ENCODE measurements around the gene DEPP1. TPM values are rescaled to one million over a fixed set of nuclear protein-coding genes. Genes with fewer than 3 reads are reported as not detected.
A peak's percentile ranks its signal among the peaks of the same experiment; 100 is the strongest.

DEPP1 gene
- total and polyA plus RNA-seq, 2 donors (not counting 1 experiment from before 2014, with no cell fraction given), result not detected

- DNase-seq, result peak; percentile 54
- H3K9me3 Mint-ChIP-seq (ENCODE audit: insufficient read depth), result no peaks in the 10 kb centered on the region
- H3K27ac Mint-ChIP-seq, result peak overlapping the region; percentile 65
- Histone ChIP-seq H3K4me3 (ENCODE audit: control extremely low read depth in 1 of 5, extremely low read depth in 1 of 5, insufficient read depth in 1 of 5, low read depth in 2 of 5, low read length in 4 of 5) (no peak overlapping the region), H3K36me3 (replicated peaks in 1 of 2; ENCODE audit: control extremely low read depth in 1 of 2, control insufficient read depth in 1 of 2, extremely low read depth in 1 of 2, insufficient read depth in 2 of 2, low read length in 1 of 2) (no peaks in the 10 kb centered on the region), H4K20me1 (ENCODE audit: control insufficient read depth, insufficient read depth, low read length, poor library complexity, severe bottlenecking) (no peaks in the 10 kb centered on the region), H3K79me2 (ENCODE audit: control insufficient read depth, insufficient read depth, low read length) (no peaks in the 10 kb centered on the region), H3K4me1 (ENCODE audit: control insufficient read depth in 2 of 2, insufficient read depth in 2 of 2, low read length in 2 of 2) (peaks cover 26 to 38% of the 10 kb centered on the region in 2 donors), H3K9ac (ENCODE audit: low read length) (no peak overlapping the region), H3K27me3 (replicated peaks in 1 of 4; ENCODE audit: control extremely low read depth in 1 of 4, control insufficient read depth in 3 of 4, insufficient read depth in 4 of 4, low read length in 3 of 4) (peaks cover 0 to 9% (median 0%) of the 10 kb centered on the region in 4 experiments), H2AFZ (ENCODE audit: insufficient read depth, low read depth, low read length, poor library complexity, severe bottlenecking) (peak overlapping the region; percentile 95), H3K27ac (ENCODE audit: low read length in 2 of 2) (no peak overlapping the region), H3K4me2 (replicated peaks; ENCODE audit: low read depth, low read length, poor library complexity, severe bottlenecking) (peak overlapping the region; percentile 94), H3K9me3 (ENCODE audit: control extremely low read depth in 1 of 3, control insufficient read depth in 2 of 3, insufficient read depth in 1 of 3, low read length in 2 of 3) (no peaks in the 10 kb centered on the region)
- H3K4me1 Mint-ChIP-seq, result peaks cover 32% of the 10 kb centered on the region
- H3K4me3 Mint-ChIP-seq, result peak overlapping the region; percentile 86
- no peak for ATAC-seq (ENCODE audit: low read depth)
- CTCF ChIA-PET, result interaction anchor here (0.8 to 2.7 kb wide), 5 partner anchors 9 to 40 kb away, joined by 3 to 55 read pairs (median 3); no protein-coding TSS in a partner anchor
- no peak for TF ChIP-seq EZH2 (IDR thresholded peaks at IDR 0.05; ENCODE audit: borderline replicate concordance, insufficient read depth, low read depth, low read length, poor library complexity, severe bottlenecking)
- TF ChIP-seq, protein P1, sequence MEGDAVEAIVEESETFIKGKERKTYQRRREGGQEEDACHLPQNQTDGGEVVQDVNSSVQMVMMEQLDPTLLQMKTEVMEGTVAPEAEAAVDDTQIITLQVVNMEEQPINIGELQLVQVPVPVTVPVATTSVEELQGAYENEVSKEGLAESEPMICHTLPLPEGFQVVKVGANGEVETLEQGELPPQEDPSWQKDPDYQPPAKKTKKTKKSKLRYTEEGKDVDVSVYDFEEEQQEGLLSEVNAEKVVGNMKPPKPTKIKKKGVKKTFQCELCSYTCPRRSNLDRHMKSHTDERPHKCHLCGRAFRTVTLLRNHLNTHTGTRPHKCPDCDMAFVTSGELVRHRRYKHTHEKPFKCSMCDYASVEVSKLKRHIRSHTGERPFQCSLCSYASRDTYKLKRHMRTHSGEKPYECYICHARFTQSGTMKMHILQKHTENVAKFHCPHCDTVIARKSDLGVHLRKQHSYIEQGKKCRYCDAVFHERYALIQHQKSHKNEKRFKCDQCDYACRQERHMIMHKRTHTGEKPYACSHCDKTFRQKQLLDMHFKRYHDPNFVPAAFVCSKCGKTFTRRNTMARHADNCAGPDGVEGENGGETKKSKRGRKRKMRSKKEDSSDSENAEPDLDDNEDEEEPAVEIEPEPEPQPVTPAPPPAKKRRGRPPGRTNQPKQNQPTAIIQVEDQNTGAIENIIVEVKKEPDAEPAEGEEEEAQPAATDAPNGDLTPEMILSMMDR (IDR thresholded peaks at IDR 0.05), result no peak
- 20% methylated on average over 14 of the region's 18 CpGs for WGBS (ENCODE audit: insufficient coverage)
- POLR2A ChIA-PET, result interaction anchor here (0.8 kb wide), 1 partner anchor 14 kb away, joined by 3 read pairs; the partner anchor contains the start of gene RASSF4
- H3K27me3 Mint-ChIP-seq, result no peaks in the 10 kb centered on the region
- intact Hi-C loops (cut with micrococcal nuclease), result loop anchor here (2.0 to 5.0 kb wide), 2 partner anchors 96 to 1301 kb away; no protein-coding TSS in a partner anchor
These were observed 5.1 kb downstream of the DEPP1 start for GRCh38 chr10:44973323-44974081.

DNA sequence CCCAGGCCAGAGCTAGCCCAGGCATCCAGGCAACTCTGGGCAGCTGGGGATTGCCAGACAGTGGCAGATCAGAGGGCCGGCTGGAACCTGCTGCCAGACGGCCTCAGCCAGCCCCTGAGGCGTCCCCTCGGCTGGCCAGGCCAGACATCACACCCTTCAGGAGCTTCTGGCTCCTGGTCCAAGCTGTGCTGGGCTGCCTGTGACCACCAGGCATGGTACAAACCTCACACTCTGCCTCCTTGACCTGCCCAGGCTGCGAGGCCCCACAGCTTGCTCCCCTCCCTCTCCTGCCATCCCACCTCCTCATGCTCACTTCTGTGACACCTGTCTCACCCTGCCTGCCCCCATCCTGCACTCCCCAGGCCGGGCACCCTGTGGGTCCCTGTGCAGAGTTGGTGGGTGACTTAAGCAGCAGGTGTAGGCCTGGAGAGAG lies 5.7 kb downstream of the DEPP1 start:
- peaks cover 32 to 40% of the 10 kb centered on the region in 2 donors for H3K4me1 ChIP-seq (ENCODE audit: control insufficient read depth in 2 of 2, insufficient read depth in 2 of 2, low read length in 2 of 2)
- H3K27ac Mint-ChIP-seq, result peak overlapping the region; percentile 65
- no peak overlapping the region for H3K4me3 ChIP-seq (ENCODE audit: control extremely low read depth in 1 of 5, extremely low read depth in 1 of 5, insufficient read depth in 1 of 5, low read depth in 2 of 5, low read length in 4 of 5)
- H3K27me3 Mint-ChIP-seq, result no peaks in the 10 kb centered on the region
- TF ChIP-seq, protein P1 (IDR thresholded peaks at IDR 0.05), result no peak
- TF ChIP-seq EZH2 (IDR thresholded peaks at IDR 0.05; ENCODE audit: borderline replicate concordance, insufficient read depth, low read depth, low read length, poor library complexity, severe bottlenecking), result no peak
- H3K9me3 Mint-ChIP-seq (ENCODE audit: insufficient read depth), result no peaks in the 10 kb centered on the region
- H4K20me1 ChIP-seq (ENCODE audit: control insufficient read depth, insufficient read depth, low read length, poor library complexity, severe bottlenecking), result no peaks in the 10 kb centered on the region
- no peak overlapping the region for H3K27ac ChIP-seq (ENCODE audit: low read length in 2 of 2)
- no peaks in the 10 kb centered on the region for H3K79me2 ChIP-seq (ENCODE audit: control insufficient read depth, insufficient read depth, low read length)
- H3K27me3 ChIP-seq (replicated peaks in 1 of 4; ENCODE audit: control extremely low read depth in 1 of 4, control insufficient read depth in 3 of 4, insufficient read depth in 4 of 4, low read length in 3 of 4), result peaks cover 0 to 9% (median 0%) of the 10 kb centered on the region in 4 experiments
- H2AFZ ChIP-seq (ENCODE audit: insufficient read depth, low read depth, low read length, poor library complexity, severe bottlenecking), result peak overlapping the region; percentile 95
- no peak overlapping the region for H3K9ac ChIP-seq (ENCODE audit: low read length)
- peak overlapping the region; percentile 94 for H3K4me2 ChIP-seq (replicated peaks; ENCODE audit: low read depth, low read length, poor library complexity, severe bottlenecking)
- 82% methylated on average over 5 of the region's 6 CpGs for WGBS (ENCODE audit: insufficient coverage)
- H3K9me3 ChIP-seq (ENCODE audit: control extremely low read depth in 1 of 3, control insufficient read depth in 2 of 3, insufficient read depth in 1 of 3, low read length in 2 of 3), result no peaks in the 10 kb centered on the region
- intact Hi-C loops (cut with micrococcal nuclease), result loop anchor here (5.0 kb wide), 1 partner anchor 96 kb away; no protein-coding TSS in a partner anchor
- no peaks in the 10 kb centered on the region for H3K36me3 ChIP-seq (replicated peaks in 1 of 2; ENCODE audit: control extremely low read depth in 1 of 2, control insufficient read depth in 1 of 2, extremely low read depth in 1 of 2, insufficient read depth in 2 of 2, low read length in 1 of 2)
- no peak for DNase-seq
- ChIA-PET CTCF (interaction anchor here (0.8 to 2.7 kb wide), 5 partner anchors 8 to 39 kb away, joined by 3 to 55 read pairs (median 3); no protein-coding TSS in a partner anchor), POLR2A (interaction anchor here (0.8 kb wide), 1 partner anchor 14 kb away, joined by 3 read pairs; the partner anchor contains the start of gene RASSF4)
- H3K4me3 Mint-ChIP-seq, result peak overlapping the region; percentile 86
- H3K4me1 Mint-ChIP-seq, result peaks cover 38% of the 10 kb centered on the region
- ATAC-seq (ENCODE audit: low read depth), result no peak
